HEK293T (cell line): ENCODE measurements around the gene FGGY.

ENCODE experiments used
- ARNT ChIP-seq: fragments of 450-650 bp; IDR thresholded peaks from 2 replicates; pipeline ENCODE4 v1.6.1; 2017; ENCODE audit warnings: mild to moderate bottlenecking
- BHLHE40 ChIP-seq: fragments of 450-650 bp; IDR thresholded peaks from 2 replicates; pipeline ENCODE4 v1.6.1; 2016; ENCODE audit warnings: mild to moderate bottlenecking, moderate library complexity, borderline replicate concordance
- FOXK2 ChIP-seq: fragments of 450-650 bp; IDR thresholded peaks from 2 replicates; pipeline ENCODE4 v1.6.1; 2016; ENCODE audit warnings: mild to moderate bottlenecking
- FOXM1 ChIP-seq: fragments of 450-650 bp; IDR thresholded peaks from 2 replicates; pipeline ENCODE4 v1.6.1; 2017; ENCODE audit warnings: mild to moderate bottlenecking, borderline replicate concordance
- HDGF ChIP-seq: fragments of 450-650 bp; IDR thresholded peaks from 2 replicates; pipeline ENCODE4 v1.6.1; 2017; ENCODE audit warnings: antibody characterized with exemption, borderline replicate concordance
- L3MBTL2 ChIP-seq: fragments of 450-650 bp; conservative IDR thresholded peaks from 2 replicates; pipeline ENCODE4 v1.6.1; 2016; ENCODE audit warnings: mild to moderate bottlenecking
- LEF1 ChIP-seq: fragments of 450-650 bp; IDR thresholded peaks from 2 replicates; pipeline ENCODE4 v1.6.1; 2017; ENCODE audit warnings: mild to moderate bottlenecking, borderline replicate concordance
- NFRKB ChIP-seq: fragments of 450-650 bp; IDR thresholded peaks from 2 replicates; pipeline ENCODE4 v1.6.1; 2016; ENCODE audit warnings: mild to moderate bottlenecking, moderate library complexity
- PKNOX1 ChIP-seq: fragments of 450-650 bp; IDR thresholded peaks from 2 replicates; pipeline ENCODE4 v1.6.1; 2016
- SP1 ChIP-seq: fragments of 450-650 bp; IDR thresholded peaks from 2 replicates; pipeline ENCODE4 v1.6.1; 2017
- SUZ12 ChIP-seq: fragments of 450-650 bp; IDR thresholded peaks from 2 replicates; pipeline ENCODE4 v1.6.1; 2016; ENCODE audit warnings: mild to moderate bottlenecking

- TF ChIP-seq SUZ12 (no peak), ARNT (no peak), BHLHE40 (no peak), FOXK2 (no peak), HDGF (no peak), FOXM1 (no peak), L3MBTL2 (no peak), LEF1 (no peak), PKNOX1 (no peak), SP1 (no peak), NFRKB (no peak)
These were observed 18.0 kb upstream of the FGGY start for GRCh38 chr1:59278780-59279354.
